Spleen (tissue), 7 donors: ENCODE data around the gene MKRN2.

ENCODE experiments used
- CTCF ChIP-seq, 11 experiments: fragments of 200-600 bp in 7 of 11; fragments of 450-650 bp in 4 of 11; sonication (generic) in 4 of 11; IDR thresholded peaks in 8 of 11; conservative IDR thresholded peaks in 3 of 11; 1 replicate in 7 of 11; 2 replicates in 4 of 11; pipeline versions ENCODE4 v1.4.0 to v1.8.0; 2016 to 2021; ENCODE audit warnings: antibody characterized with exemption in 11 of 11, inconsistent platforms in 4 of 11, mild to moderate bottlenecking in 1 of 11
- POLR2A ChIP-seq, 3 donors: fragments of 450-650 bp; IDR thresholded peaks; one replicate each; pipeline ENCODE4 v1.5.1; 2017; ENCODE audit warnings: antibody characterized with exemption in 3 of 3, mild to moderate bottlenecking in 1 of 3
- POLR2AphosphoS5 ChIP-seq, 3 donors: sonication (generic); formaldehyde crosslinking; IDR thresholded peaks; one replicate each; pipeline ENCODE4 v1.5.1; 2017; ENCODE audit warnings: antibody characterized with exemption in 3 of 3
- donor health status: DM: no; HTN: no; CAD: no; lungs with moderate emphysema.
- donor health status: DM: no; HTN: no; CAD: no.
- donor health status: DM: no; HTN: no; CAD: no.

GRCh38 chr3:12629560-12629959 is 72.7 kb downstream of the MKRN2 start:
- no peak for TF ChIP-seq CTCF (IDR thresholded peaks at IDR 0.05 in 8 of 11, conservative IDR thresholded peaks at IDR 0.05 in 3 of 11)
- no peak for TF ChIP-seq POLR2A (IDR thresholded peaks at IDR 0.05)
- TF ChIP-seq POLR2AphosphoS5 (IDR thresholded peaks at IDR 0.05) = no peak
